Caki2 (cell line): ENCODE results near the gene PTAFR. TPM values are rescaled to one million over a fixed set of nuclear protein-coding genes. Genes with fewer than 3 reads are reported as not detected.
"Not testable (repeated sequence)": the region's sequence is repeated elsewhere in the genome, so short reads cannot be mapped to it uniquely, and the experiment has no call there.

Experiments used
- DNase-seq: peaks from one replicate; pipeline ENCODE4 v3.0.0-alpha.2; 2015; ENCODE audit warnings: low read depth
- in situ Hi-C: cut with HindIII; loops from 2 replicates; pipeline ENCODE4 v1.10.0; 2016; ENCODE audit warnings: low sequenced_read_pairs, low pct_unique_long_range_greater_than_20kb, mixed read lengths
- total RNA-seq: library from RNA; depleted of rRNA; stranded (reverse); fragments of >200 nt; shearing (Covaris generic); gene quantifications from 2 replicates; pipeline ENCODE4 v1.2.3, GENCODE V29; 2014; ENCODE audit warnings: low replicate concordance

The PTAFR gene
- total RNA-seq, 1 experiment from 2014 or later = 0.07 TPM

GRCh38 chr1:28154078-28154594 lies 22.4 kb downstream of the PTAFR start:
- in situ Hi-C loops = no loop called here
- DNase-seq = no peak

GRCh38 chr1:28150125-28150780 lies 26.2 kb downstream of the PTAFR start:
- DNase-seq = no peak
- in situ Hi-C loops = no loop called here

DNA sequence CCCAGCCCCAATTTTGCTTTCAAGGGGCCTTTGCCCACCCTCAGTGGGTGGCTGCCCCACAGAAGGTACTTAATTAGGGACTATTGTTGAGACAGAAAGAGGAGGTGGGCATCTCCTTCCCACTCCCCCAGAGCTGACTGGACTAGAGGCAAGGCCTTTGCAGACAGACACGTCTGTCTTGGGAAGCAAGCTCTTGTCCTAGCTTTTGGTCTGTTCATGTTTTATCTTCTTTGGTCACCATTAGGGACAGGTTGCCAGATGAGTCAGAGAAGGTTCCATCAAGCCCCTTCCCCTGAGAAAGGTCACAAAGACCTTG lies 27.7 kb downstream of the PTAFR start:
- in situ Hi-C loops = no loop called here
- DNase-seq = no peak

DNA sequence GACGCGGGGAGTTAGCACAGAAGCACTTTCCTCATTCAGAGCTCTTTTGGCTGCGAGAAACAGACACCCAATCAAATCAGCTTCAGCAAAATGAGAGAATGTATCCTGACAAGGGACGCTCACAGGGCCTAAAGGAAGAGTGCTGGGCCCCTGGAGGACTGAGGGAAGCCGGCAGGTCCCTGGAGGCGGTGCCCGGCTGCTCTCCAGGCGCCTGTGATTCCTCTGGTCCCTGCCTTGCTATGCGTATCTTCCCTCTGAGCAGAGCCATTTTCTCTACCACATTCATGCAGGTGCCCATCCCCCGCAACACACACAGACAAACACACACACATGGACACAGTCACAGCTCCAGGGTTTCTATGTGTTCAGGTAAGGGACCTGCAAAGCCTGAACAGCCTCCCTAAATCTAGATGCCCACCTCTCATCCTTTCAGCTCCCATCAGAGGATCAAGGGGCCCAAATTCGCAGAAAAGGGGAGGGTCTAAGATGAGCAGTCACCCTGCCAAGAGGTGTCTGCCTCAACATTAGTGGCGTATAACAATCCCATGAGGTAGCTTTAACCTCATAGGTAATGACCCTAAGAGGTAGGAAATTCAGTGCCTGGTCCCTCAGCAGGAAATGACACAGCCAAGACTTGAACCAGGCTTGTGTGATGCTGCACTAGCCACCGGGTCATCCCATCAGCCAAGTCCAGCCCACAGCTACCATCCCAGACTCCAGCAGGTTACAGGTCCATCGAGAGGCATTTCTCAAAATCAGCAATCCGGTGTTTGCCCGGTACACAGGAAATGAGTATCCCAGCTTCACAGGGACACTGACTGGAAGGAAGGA lies 29.0 kb downstream of the PTAFR start:
- in situ Hi-C loops = no loop called here
- DNase-seq = no peak

- in situ Hi-C loops = no loop called here
- DNase-seq = no peak
These were observed 30.8 kb downstream of the PTAFR start for GRCh38 chr1:28145728-28146127.

DNA sequence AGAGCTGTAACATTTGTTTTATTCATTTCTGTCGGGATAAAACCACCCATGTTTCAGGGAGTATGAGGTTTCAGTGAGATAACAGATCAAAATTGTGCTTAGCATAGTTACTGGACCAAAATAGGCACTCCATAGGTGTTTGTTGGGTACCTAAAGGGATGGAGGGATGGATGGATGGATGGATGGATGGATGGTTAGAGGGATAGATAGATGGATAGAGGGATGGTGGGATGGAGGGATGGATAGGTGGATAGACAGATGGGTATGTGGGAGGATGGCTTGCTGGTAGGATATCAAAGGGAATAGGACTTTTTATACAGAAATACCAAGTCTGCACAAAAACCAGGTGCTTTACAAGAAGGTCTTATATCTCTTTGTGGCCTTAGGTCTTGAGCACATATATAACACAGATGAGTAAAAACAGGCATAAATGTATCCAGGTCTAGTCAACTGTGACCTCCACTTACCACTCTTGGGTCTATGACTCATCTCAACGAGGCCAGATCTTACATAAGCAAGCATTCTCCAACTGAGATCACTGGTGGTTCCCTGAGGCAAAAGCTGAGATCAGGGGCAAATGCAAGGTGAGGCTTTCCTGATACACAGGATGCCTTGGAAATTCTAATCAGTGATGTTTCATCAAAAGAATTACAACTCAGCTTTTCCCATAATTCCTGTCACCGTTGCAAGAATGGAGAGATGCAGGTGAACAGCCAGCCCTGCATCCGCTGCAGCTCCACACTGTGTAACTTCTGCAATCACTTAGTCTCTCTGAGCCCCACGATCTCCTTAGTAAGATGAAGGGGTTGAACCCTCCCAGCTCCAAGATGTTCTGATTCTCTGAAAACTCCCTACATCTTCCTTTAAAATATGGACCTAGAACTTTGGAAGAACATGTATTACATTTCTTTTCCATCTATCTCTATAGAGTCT lies 32.0 kb downstream of the PTAFR start:
- in situ Hi-C loops = no loop called here
- DNase-seq = peak; percentile 76

GRCh38 chr1:28143496-28144202 lies 32.8 kb downstream of the PTAFR start:
- no peak for DNase-seq
- in situ Hi-C loops = no loop called here

GRCh38 chr1:28141685-28142084 lies 34.8 kb downstream of the PTAFR start:
- in situ Hi-C loops = no loop called here
- DNase-seq = no peak

GRCh38 chr1:28139866-28140265 lies 36.6 kb downstream of the PTAFR start:
- in situ Hi-C loops, DNase-seq: not testable (repeated sequence)

- DNase-seq = no peak
- in situ Hi-C loops = no loop called here
These were observed 37.3 kb downstream of the PTAFR start for GRCh38 chr1:28139025-28139712.

DNA sequence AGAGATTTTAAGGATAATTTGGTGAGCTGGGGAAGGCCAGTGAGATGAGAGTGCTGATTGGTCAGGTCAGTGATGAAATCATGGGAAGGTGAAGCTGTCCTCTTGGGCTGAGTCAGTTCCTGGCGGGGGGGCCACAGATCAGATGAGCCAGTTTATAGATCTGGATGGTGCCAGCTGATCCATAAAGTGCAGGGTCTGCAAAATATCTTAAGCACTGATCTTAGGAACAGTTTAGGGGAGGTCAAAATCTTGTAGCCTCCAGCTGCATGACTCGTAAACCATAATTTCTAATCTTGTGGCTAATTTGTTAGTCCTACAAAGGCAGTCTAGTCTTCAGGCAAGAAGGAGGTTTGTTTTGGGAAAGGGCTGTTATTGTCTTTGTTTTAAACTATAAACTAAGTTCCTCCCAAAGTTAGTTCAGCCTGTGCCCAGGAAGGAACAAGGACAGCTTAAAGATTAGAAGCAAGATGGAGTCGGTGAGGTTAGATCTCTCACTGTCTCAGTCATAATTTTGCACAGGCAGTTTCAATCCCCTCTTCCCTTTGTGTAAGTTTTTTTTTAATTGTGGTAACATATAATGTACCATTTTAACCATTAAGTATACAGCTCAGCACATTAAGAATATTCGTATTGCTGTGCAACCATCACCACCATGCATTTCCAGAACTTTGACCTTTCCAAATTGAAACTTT lies 39.4 kb downstream of the PTAFR start:
- DNase-seq = peak; percentile 43
- in situ Hi-C loops = no loop called here

DNA sequence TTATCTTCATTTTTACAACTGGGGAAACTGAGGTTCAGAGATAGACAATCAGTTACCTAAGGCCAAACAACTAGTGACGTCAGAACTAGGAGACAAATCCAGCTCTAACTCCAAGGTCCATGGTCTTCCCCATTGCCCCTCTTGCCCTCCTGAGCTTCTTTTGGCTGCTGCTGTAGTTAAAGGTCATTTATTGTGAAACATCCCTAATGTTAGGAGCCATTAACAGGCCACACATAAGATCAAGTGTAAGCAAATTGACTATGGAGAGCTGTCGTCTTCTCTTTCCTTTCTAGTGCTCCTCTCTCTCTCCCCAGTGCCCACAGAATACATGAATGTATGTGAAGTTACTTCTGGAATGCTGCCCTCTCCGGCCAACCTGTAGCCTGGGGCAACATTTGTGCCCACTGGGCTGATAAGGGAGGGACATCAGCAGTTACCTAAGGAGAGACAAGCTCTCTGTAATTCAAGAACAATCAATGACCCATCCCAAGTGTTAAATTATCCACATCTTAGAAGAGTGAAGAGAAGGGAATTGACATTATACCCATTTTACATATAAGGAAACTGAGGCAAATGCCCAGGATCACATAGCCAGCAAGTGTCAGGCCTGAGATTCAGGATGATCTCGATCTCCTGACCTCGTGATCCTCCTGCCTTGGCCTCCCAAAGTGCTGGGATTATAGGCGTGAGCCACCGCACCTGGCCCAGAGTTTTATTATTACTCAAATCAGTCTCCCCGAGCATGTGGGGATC lies 40.1 kb downstream of the PTAFR start:
- in situ Hi-C loops = no loop called here
- DNase-seq = peak; percentile 61

DNA sequence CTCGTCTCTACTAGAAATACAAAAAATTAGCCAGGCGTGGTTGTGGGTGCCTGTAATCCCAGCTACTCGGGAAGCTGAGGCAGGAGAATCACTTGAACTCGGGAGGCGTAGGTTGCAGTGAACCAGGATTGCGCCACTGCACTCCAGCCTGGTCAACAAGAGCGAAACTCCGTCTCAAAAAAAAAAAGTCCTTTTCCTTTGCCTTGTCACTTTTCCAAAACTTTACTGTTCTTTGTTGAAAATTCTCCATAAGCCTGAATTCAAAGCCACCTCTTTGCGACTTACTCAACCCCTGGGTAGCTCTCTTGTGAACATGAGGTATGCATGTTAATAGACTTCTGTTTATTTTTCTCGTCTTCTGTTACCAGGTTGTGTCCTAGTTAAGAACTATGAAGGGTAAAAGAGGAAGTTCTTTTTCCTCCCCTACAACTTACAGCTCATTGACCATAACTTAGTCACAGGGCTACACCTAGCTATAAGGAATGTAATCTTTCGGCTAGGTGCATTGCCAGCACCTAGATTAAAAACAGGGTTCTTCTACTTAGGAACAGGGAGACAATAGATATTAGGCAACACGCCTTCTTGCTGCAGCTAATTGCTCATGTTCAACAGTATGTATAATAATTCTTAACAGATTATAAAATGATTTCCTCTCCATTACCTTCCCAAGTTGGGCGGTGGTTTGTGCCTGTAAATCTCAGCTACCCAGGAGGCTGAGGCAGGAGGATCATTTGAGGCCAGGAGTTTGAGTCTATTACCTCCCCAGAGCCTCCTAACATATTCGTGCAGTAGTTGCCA lies 40.9 kb downstream of the PTAFR start:
- peak; percentile 86 for DNase-seq
- in situ Hi-C loops = no loop called here

DNA sequence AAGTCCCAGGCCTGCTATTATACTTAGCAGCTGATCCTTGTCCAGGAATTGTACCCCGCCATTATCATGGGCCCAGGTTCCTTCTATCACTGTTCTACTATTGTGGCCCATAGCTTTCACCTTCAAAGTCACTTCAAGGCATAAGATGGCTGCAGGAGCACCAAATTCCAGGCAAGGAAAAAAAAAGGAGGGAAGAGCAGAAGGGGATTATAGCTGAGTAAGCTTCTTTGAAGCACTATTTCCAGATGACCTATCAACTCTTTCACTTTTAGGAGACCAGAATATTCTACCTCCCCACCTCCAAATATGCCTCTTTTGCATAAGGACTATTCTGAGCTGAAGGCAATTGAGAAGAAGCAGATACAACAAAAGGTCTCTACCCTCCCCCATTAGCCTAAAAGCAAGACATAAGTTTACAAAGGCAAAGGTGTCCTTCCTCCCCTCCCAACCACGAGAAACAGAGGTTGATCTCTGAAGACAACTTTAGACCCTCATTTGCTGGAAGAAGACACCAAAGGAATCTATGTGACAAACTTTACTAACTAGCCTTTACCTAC lies 41.8 kb downstream of the PTAFR start:
- no peak for DNase-seq
- in situ Hi-C loops = no loop called here
